H1 (cell line): ENCODE results near the gene MTRFR. TPM values are rescaled to one million over a fixed set of nuclear protein-coding genes. Genes with fewer than 3 reads are reported as not detected.

ENCODE experiments used
- ASH2L ChIP-seq: fragments of 200-600, 300-600 bp; sonication (generic); IDR thresholded peaks from one replicate; pipeline ENCODE4 v1.7.1; 2017; ENCODE audit warnings: low read length
- ATF2 ChIP-seq: IDR thresholded peaks from 2 replicates; pipeline ENCODE4 v1.6.1; 2012; ENCODE audit warnings: low read length, inconsistent platforms
- CHD7 ChIP-seq: fragments of 300-600 bp; sonication (generic); IDR thresholded peaks from 2 replicates; pipeline ENCODE4 v1.7.1; 2012; ENCODE audit warnings: low read length, moderate library complexity, mild to moderate bottlenecking, inconsistent platforms; ENCODE audit not compliant: insufficient replicate concordance
- E2F6 ChIP-seq: IDR thresholded peaks from 2 replicates; pipeline ENCODE4 v1.6.1; 2012; ENCODE audit warnings: inconsistent platforms
- EZH2 ChIP-seq: fragments of 200-600 bp; sonication (generic); IDR thresholded peaks from 2 replicates; pipeline ENCODE4 v1.7.1; 2012; ENCODE audit warnings: low read depth, mild to moderate bottlenecking, moderate library complexity, low read length, inconsistent platforms; ENCODE audit not compliant: severe bottlenecking
- JUND ChIP-seq: IDR thresholded peaks from 2 replicates; pipeline ENCODE4 v1.6.1; 2011; ENCODE audit warnings: mild to moderate bottlenecking, improper control_type of control experiment, low read length
- KDM5A ChIP-seq: fragments of 200-600 bp; IDR thresholded peaks from 2 replicates; pipeline ENCODE4 v1.7.1; 2012; ENCODE audit warnings: mild to moderate bottlenecking, low read length, inconsistent platforms, mixed read lengths
- RAD21 ChIP-seq, 2 experiments: IDR thresholded peaks in 1 of 2; conservative IDR thresholded peaks in 1 of 2; 2 replicates each; pipeline ENCODE4 v1.6.1; 2011; ENCODE audit warnings: low read depth in 2 of 2, low read length in 2 of 2, improper control_type of control experiment in 1 of 2, inconsistent platforms in 1 of 2, mild to moderate bottlenecking in 1 of 2, moderate library complexity in 1 of 2
- SP4 ChIP-seq: IDR thresholded peaks from 2 replicates; pipeline ENCODE4 v1.6.1; 2012; ENCODE audit warnings: low read length, inconsistent platforms
- polyA plus RNA-seq, 7 experiments: library from polyadenylated mRNA; depleted of rRNA in 3 of 7; stranded (reverse) in 5 of 7; unstranded in 2 of 7; fragments of >200 nt in 5 of 7; fragments of 200-250 nt in 2 of 7; gene quantifications; 1 replicate in 5 of 7; 2 replicates in 1 of 7; 4 replicates in 1 of 7; pipeline versions ENCODE4 v1.2.1 to v1.2.3, GENCODE V29; 2011 to 2013; ENCODE audit warnings: missing spikeins in 2 of 7, mixed read lengths in 2 of 7
- total RNA-seq: library from RNA; stranded (reverse); fragmentation: NEBNext Ultra II Directional; extraction: Animal tissue kit (Norgen Biotek cat#: 25700); gene quantifications from 2 replicates; pipeline ENCODE4 v1.2.1, GENCODE V29; 2021

Gene MTRFR
- total and polyA plus RNA-seq, 2 of the 8 experiments (the other 6 are each of a cell fraction or from before 2014, with no cell fraction given) = 9.2 to 12.9 TPM

- TF ChIP-seq CHD7 (no peak), EZH2 (no peak), JUND (no peak), RAD21 (IDR thresholded peaks at IDR 0.05 in 1 of 2, conservative IDR thresholded peaks at IDR 0.05 in 1 of 2; ENCODE audit: low read depth in 2 of 2, low read length in 2 of 2) (no peak), ATF2 (no peak), SP4 (no peak), E2F6 (no peak), ASH2L (peak; percentile 42), KDM5A (no peak)
Measured at GRCh38 chr12:123269395-123269892, 36.2 kb downstream of the MTRFR start (continued).
